Astrocyte of the cerebellum (primary cell): ENCODE results near the gene ARHGEF7.

Source experiments
- DNase-seq: peaks from one replicate; pipeline ENCODE4 v3.0.0-alpha.2; 2011; ENCODE audit warnings: low read depth
- H3K4me3 ChIP-seq: 2 replicates; pipeline ENCODE4 v1.5.1; 2011; ENCODE audit warnings: mild to moderate bottlenecking, low read depth, low read length, moderate library complexity
- in situ Hi-C: cut with HindIII; loops from 2 replicates; pipeline ENCODE4 v1.10.0; 2017; ENCODE audit warnings: low sequenced_read_pairs
- TF ChIP-seq, protein P1 (sequence below): IDR thresholded peaks from 2 replicates; pipeline ENCODE4 v1.5.1; 2012; ENCODE audit warnings: low read length, low read depth, moderate library complexity, mild to moderate bottlenecking; ENCODE audit errors: missing control alignments

The ARHGEF7 gene

DNA sequence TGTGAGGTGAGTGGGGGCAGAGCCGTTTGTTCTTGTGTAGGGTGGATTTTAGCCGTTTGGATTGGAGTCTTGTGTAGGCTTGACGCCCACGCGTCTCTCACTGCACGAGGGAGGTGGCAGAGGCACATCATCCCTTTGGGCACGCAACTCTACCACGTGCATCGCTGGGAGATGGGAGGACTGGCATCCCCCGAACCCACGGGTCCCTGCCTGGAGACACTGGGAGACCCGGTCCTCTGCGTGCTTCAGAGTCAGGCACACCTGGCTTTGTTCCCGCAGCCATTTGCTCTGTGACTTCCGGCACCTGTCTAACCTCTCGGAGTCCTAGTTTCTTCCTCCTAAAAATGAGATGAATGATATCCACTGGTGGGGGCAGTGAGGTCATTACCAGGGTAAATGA, 6.4 kb downstream of the ARHGEF7 start:
- in situ Hi-C loops: no loop called here
- TF ChIP-seq, protein P1, sequence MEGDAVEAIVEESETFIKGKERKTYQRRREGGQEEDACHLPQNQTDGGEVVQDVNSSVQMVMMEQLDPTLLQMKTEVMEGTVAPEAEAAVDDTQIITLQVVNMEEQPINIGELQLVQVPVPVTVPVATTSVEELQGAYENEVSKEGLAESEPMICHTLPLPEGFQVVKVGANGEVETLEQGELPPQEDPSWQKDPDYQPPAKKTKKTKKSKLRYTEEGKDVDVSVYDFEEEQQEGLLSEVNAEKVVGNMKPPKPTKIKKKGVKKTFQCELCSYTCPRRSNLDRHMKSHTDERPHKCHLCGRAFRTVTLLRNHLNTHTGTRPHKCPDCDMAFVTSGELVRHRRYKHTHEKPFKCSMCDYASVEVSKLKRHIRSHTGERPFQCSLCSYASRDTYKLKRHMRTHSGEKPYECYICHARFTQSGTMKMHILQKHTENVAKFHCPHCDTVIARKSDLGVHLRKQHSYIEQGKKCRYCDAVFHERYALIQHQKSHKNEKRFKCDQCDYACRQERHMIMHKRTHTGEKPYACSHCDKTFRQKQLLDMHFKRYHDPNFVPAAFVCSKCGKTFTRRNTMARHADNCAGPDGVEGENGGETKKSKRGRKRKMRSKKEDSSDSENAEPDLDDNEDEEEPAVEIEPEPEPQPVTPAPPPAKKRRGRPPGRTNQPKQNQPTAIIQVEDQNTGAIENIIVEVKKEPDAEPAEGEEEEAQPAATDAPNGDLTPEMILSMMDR: no peak
- no peak for DNase-seq
- no peak overlapping the region for H3K4me3 ChIP-seq

DNA sequence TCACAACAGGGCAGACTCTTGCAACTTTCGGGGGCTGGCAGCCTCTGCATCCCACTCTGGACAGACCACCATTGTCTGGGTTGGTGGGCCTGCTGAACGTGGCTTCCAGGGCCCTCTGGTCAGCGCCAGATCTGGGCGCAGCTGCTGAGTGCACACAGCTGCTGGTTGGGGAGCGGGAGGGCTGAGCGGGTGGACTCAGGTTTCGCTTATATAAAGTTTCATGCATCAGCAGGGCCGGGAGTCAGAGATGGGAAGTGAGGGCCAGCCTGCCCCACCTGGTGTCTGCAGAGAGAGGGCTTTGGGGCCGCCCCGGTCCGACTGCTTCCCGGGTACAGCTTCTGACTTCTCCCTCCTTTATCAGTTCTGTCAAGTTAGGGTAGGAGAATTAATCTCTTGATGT, 6.9 kb downstream of the ARHGEF7 start:
- no peak overlapping the region for H3K4me3 ChIP-seq
- TF ChIP-seq, protein P1: no peak
- DNase-seq: no peak
- in situ Hi-C loops: no loop called here

DNA sequence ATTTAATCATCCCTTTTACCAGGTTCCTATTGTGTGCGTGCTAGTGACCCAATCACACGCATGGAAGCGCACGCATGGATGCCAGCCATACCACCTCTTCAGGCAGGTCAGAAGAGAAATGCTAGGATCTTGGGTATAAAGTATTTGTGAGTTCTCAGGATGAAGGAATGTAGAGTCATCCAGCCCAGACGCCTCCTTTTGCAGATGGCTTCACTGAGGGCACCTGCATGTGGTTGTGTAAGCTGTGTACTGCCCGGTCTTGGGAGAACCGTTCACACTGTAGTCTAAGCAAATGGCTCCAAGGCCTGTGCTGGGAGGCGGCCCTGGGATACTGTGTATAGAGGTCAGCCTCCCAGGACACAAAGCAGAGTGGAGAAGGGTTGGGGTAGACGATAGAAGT, 7.5 kb downstream of the ARHGEF7 start:
- no peak for DNase-seq
- TF ChIP-seq, protein P1: no peak
- H3K4me3 ChIP-seq: no peak overlapping the region
- in situ Hi-C loops: no loop called here

DNA sequence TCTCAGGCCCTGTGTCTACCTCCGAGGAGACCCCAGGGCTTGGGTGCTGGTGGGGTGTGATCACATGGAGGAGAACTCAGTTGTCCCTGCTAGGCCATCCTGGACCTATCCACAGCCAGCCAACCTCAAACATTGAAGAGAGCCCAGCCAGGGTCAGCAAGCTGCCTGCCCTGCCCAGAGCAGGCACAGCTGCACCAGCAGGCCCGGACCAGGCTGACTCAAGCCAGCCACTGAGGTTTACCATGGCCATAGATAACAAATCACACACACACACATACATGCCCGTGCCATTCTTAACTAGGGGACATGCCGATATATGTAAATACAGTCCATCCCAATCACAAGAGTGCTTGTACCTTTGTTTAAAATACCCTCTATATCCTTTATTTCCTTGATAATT, 8.1 kb downstream of the ARHGEF7 start:
- no peak for DNase-seq
- H3K4me3 ChIP-seq: no peak overlapping the region
- TF ChIP-seq, protein P1: no peak
- in situ Hi-C loops: no loop called here

DNA sequence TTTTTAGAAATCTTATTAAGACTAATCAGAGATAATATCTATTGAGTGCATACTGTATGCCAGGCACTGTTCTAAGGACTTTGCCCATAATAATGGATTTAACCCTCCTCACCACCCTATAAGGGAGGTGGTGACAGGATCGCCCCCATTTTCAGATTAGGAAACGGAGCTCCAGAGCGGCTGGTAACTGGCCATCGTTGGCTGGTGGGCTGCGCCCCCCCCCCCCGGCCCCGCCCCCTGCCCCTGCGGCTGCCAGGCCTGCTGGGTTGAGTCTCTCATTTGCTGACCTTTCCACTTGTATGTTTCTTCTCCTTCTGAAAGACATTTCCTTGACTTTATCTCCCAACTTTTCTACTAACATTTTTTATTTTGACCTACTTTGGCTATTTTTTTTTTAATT, 8.5 kb downstream of the ARHGEF7 start:
- no peak for DNase-seq
- in situ Hi-C loops: no loop called here
- TF ChIP-seq, protein P1: no peak
- no peak overlapping the region for H3K4me3 ChIP-seq

DNA sequence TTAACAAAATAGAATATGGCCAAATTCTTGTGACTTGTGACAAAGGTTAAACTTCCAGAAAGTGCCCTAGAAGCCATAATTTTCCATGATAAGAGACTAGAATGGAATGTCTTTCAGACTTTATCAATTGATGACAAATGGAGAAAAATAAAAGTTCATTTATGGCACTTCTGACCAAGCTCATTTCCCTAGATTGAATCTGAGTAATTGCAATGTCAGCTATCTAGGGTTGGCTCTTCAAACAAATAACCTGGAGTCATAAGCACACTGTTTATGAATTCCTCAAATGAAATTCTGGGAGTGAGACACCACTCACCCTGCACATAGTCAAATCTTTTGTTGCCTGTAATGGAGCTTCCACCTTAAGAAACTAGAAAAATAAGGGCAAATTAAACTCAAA, 11.4 kb downstream of the ARHGEF7 start:
- in situ Hi-C loops: no loop called here
- TF ChIP-seq, protein P1: no peak

More for the DNA sequence above, 11.4 kb downstream of the ARHGEF7 start:
- DNase-seq: no peak
- no peak overlapping the region for H3K4me3 ChIP-seq
